GM12878 (cell line): ENCODE results near the gene ARL4D. TPM values are rescaled to one million over a fixed set of nuclear protein-coding genes. Genes with fewer than 3 reads are reported as not detected.

Experiments used
- ATAC-seq: fragments of 200-7000 bp; cut with Tn5 transposase; 3 replicates; pipeline ENCODE4 v1.9.1; 2020; ENCODE audit warnings: mild to moderate bottlenecking, moderate library complexity
- BruUV-seq: library from RNA; stranded (reverse); fragments of 400-500 nt; replicated peaks from 2 replicates; lab custom pipeline; 2021; lab: Mats Ljungman, UMichigan
- CTCF ChIA-PET: fragments of 300-600 bp; sonication (Branson Sonifier 250); formaldehyde crosslinking; extraction: SDS; loops from one replicate; lab custom pipeline; 2021; ENCODE audit warnings: inconsistent platforms; lab: Yijun Ruan, JAX
- POLR2A ChIA-PET: fragments of 350-600 bp; formaldehyde crosslinking; extraction: SDS; loops from one replicate; lab custom pipeline; 2021; ENCODE audit warnings: inconsistent platforms; lab: Charles Lee
- RAD21 ChIA-PET: fragments of 300-600 bp; sonication (Branson Sonifier 250); formaldehyde crosslinking; loops from one replicate; lab custom pipeline; 2023; ENCODE audit warnings: antibody characterized with exemption; ENCODE audit not compliant: unreplicated experiment; lab: Charles Lee
- SMC1A ChIA-PET: fragments of 300-600 bp; sonication (Branson Sonifier 250); formaldehyde crosslinking; loops from one replicate; lab custom pipeline; 2023; ENCODE audit not compliant: unreplicated experiment, uncharacterized antibody; lab: Charles Lee
- DNase-seq: peaks from one replicate; pipeline ENCODE4 v3.0.0-alpha.2; 2011; ENCODE audit warnings: low read depth, low spot score
- FAIRE-seq: peaks from 3 replicates; lab custom pipeline; 2011; peaks lifted over from hg19 to GRCh38; lab: Jason Lieb, UNC
- H2AFZ ChIP-seq: 2 replicates; pipeline ENCODE4 v1.6.0; 2011; ENCODE audit warnings: low read depth, low read length, control low read depth; ENCODE audit not compliant: control insufficient read depth
- H3K27ac ChIP-seq: 2 replicates; pipeline ENCODE4 v1.5.1; 2011; ENCODE audit warnings: control low read depth; ENCODE audit not compliant: control insufficient read depth, insufficient read depth
- H3K27me3 ChIP-seq, 2 experiments: replicated peaks in 1 of 2; 2 replicates each; pipeline versions ENCODE4 v1.6.0 to v1.6.1; 2011; ENCODE audit warnings: low read length in 1 of 2; ENCODE audit not compliant: control insufficient read depth in 2 of 2, insufficient read depth in 2 of 2
- H3K36me3 ChIP-seq, 2 experiments: 2 replicates each; pipeline ENCODE4 v1.5.1; 2011; ENCODE audit warnings: low read length in 1 of 2; ENCODE audit not compliant: control insufficient read depth in 2 of 2, insufficient read depth in 2 of 2
- H3K4me1 ChIP-seq: 2 replicates; pipeline ENCODE4 v1.6.1; 2011; ENCODE audit warnings: mild to moderate bottlenecking, low read length, moderate library complexity, mixed read lengths; ENCODE audit not compliant: control insufficient read depth, insufficient read depth
- H3K4me2 ChIP-seq: 2 replicates; pipeline ENCODE4 v1.6.0; 2011; ENCODE audit warnings: control low read depth; ENCODE audit not compliant: control insufficient read depth, insufficient read depth
- H3K4me3 ChIP-seq: fragments of 200-600 bp; sonication (generic); 2 replicates; pipeline ENCODE4 v1.5.1; 2016
- H3K79me2 ChIP-seq: 2 replicates; pipeline ENCODE4 v1.6.0; 2011; ENCODE audit warnings: low read length; ENCODE audit not compliant: control insufficient read depth, insufficient read depth
- H3K9ac ChIP-seq: 2 replicates; pipeline ENCODE4 v1.8.0; 2011; ENCODE audit warnings: low read length, control low read depth, mixed read lengths; ENCODE audit not compliant: control insufficient read depth, insufficient read depth
- H3K9me3 ChIP-seq: replicated peaks from 3 replicates; pipeline ENCODE4 v1.5.1; 2011; ENCODE audit warnings: mild to moderate bottlenecking, low read length; ENCODE audit not compliant: control insufficient read depth, insufficient read depth
- H4K20me1 ChIP-seq: 2 replicates; pipeline ENCODE4 v1.6.0; 2011; ENCODE audit not compliant: control insufficient read depth, insufficient read depth
- ATF7 ChIP-seq: fragments of 450-650 bp; IDR thresholded peaks from 2 replicates; pipeline ENCODE4 v1.6.1; 2016; ENCODE audit warnings: low read depth, mild to moderate bottlenecking
- CREB1 ChIP-seq: IDR thresholded peaks from 2 replicates; pipeline ENCODE4 v1.6.1; 2012; ENCODE audit warnings: low read depth, mild to moderate bottlenecking, inconsistent platforms
- ESRRA ChIP-seq: IDR thresholded peaks from 2 replicates; pipeline ENCODE4 v1.6.1; 2012; ENCODE audit warnings: mild to moderate bottlenecking, low read length, improper control_type of control experiment
- ETV6 ChIP-seq, 2 experiments: fragments of 450-650 bp in 1 of 2; IDR thresholded peaks in 1 of 2; conservative IDR thresholded peaks in 1 of 2; 2 replicates each; pipeline ENCODE4 v1.6.1; 2014; ENCODE audit warnings: antibody characterized with exemption in 1 of 2, borderline replicate concordance in 1 of 2, low read depth in 1 of 2, mild to moderate bottlenecking in 1 of 2, moderate library complexity in 1 of 2
- EZH2 ChIP-seq: IDR thresholded peaks from 2 replicates; pipeline ENCODE4 v1.6.1; 2012; ENCODE audit warnings: low read depth, mild to moderate bottlenecking, control low read depth, inconsistent platforms, low read length, borderline replicate concordance; ENCODE audit not compliant: control insufficient read depth
- GATAD2B ChIP-seq: fragments of 450-650 bp; conservative IDR thresholded peaks from 2 replicates; pipeline ENCODE4 v1.6.1; 2017; ENCODE audit warnings: low read depth, mild to moderate bottlenecking, moderate library complexity
- HDGF ChIP-seq: fragments of 450-650 bp; IDR thresholded peaks from 2 replicates; pipeline ENCODE4 v1.6.1; 2016; ENCODE audit warnings: antibody characterized with exemption
- MTA3 ChIP-seq: IDR thresholded peaks from 2 replicates; pipeline ENCODE4 v1.6.1; 2012; ENCODE audit warnings: low read length, inconsistent platforms, borderline replicate concordance
- NFYB ChIP-seq: IDR thresholded peaks from 2 replicates; pipeline ENCODE4 v1.6.1; 2011; ENCODE audit warnings: low read depth, mild to moderate bottlenecking, low read length, improper control_type of control experiment, moderate library complexity; ENCODE audit not compliant: insufficient read depth
- NR2C2 ChIP-seq: IDR thresholded peaks from 2 replicates; pipeline ENCODE4 v1.6.1; 2011; ENCODE audit warnings: borderline replicate concordance, low read depth; ENCODE audit not compliant: control insufficient read depth, insufficient read length
- SIX5 ChIP-seq: IDR thresholded peaks from 2 replicates; pipeline ENCODE4 v1.6.1; 2011; ENCODE audit warnings: mild to moderate bottlenecking, low read depth, low read length, moderate library complexity; ENCODE audit not compliant: severe bottlenecking
- SUPT20H ChIP-seq: IDR thresholded peaks from 2 replicates; pipeline ENCODE4 v1.6.1; 2011; ENCODE audit warnings: low read depth, mild to moderate bottlenecking, low read length, moderate library complexity, borderline replicate concordance; ENCODE audit not compliant: control insufficient read depth
- ZNF24 ChIP-seq: fragments of 450-650 bp; IDR thresholded peaks from 2 replicates; pipeline ENCODE4 v1.6.1; 2017; ENCODE audit warnings: antibody characterized with exemption, mild to moderate bottlenecking
- WGBS: methylation state at CpG from one replicate; pipeline ENCODE4 v1.1.6; 2016; ENCODE audit warnings: low lambda C conversion rate; ENCODE audit not compliant: insufficient replicate concordance, insufficient coverage; ENCODE audit errors: missing lambda C conversion rate; 5-methylcytosine and 5-hydroxymethylcytosine counted together
- in situ Hi-C: fragments of 300-500 bp; cut with MboI; formaldehyde crosslinking; loops from 9 replicates; pipeline ENCODE4 v1.14.3; 2018; ENCODE audit warnings: mixed read lengths
- intact Hi-C: fragments of 100-400 bp; cut with micrococcal nuclease; formaldehyde crosslinking; loops from one replicate; pipeline ENCODE4 v1.14.2; 2022; ENCODE audit not compliant: unreplicated experiment
- polyA plus RNA-seq, 11 experiments: library from polyadenylated mRNA; depleted of rRNA in 4 of 11; unstranded in 6 of 11; stranded (reverse) in 5 of 11; fragments of >200 nt; fragmentation: Nextera tagmentation in 4 of 11; fragmentation: Illumina TruSeq in 1 of 11; extraction: Ambion mirVana in 4 of 11; extraction: Trizol in 1 of 11; gene quantifications; 1 replicate in 1 of 11; 2 replicates in 10 of 11; pipeline versions ENCODE4 v1.2.1 to v1.2.3, GENCODE V29; 2011 to 2016; ENCODE audit warnings: inconsistent platforms in 2 of 11, missing spikeins in 2 of 11, low read depth in 1 of 11
- total RNA-seq, 4 experiments: library from RNA; depleted of rRNA in 3 of 4; stranded (reverse); fragments of >200 nt in 3 of 4; fragmentation: Illumina TruSeq in 1 of 4; extraction: Trizol in 1 of 4; gene quantifications; 2 replicates each; pipeline versions ENCODE4 v1.2.1 to v1.2.3, GENCODE V29; 2013 to 2021
- TF ChIP-seq, protein P1 (sequence below): fragments of 450-650 bp; IDR thresholded peaks from 2 replicates; pipeline ENCODE4 v1.6.1; 2016; ENCODE audit warnings: mild to moderate bottlenecking
- TF ChIP-seq, protein P2 (sequence below): IDR thresholded peaks from 2 replicates; pipeline ENCODE4 v1.6.1; 2011; ENCODE audit warnings: low read depth, low read length, improper control_type of control experiment, borderline replicate concordance
- TF ChIP-seq, protein P3 (sequence below): IDR thresholded peaks from 2 replicates; pipeline ENCODE4 v1.6.1; 2011; ENCODE audit warnings: mild to moderate bottlenecking, low read depth, low read length, moderate library complexity; ENCODE audit not compliant: insufficient replicate concordance

Gene ARL4D
- total and polyA plus RNA-seq, 10 of the 15 experiments (the other 5 are each of a cell fraction or from before 2014, with no cell fraction given) = 0.10 to 1.5 (median 0.75) TPM

DNA sequence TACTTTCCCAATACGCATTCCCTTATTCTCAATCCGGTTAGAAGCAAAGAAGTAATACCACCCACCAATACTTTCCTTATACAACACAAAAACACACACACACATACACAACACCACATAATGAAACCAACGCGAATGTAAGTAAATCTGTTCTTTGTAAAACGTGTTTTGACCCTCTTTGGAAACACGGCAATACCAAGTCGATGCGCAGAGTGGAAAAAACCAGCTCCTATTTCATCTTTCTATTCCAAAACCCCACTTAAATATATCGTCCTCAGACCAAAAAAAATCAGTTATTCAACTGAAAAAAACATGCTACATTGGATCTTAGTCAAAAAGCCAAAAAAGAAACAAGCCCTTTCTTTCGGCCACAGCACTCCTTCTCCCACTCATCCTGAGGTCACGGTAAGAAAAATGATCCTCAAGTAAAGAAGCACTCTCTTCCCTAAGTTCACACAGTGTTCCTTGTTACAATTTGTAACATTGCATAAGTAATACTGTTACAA lies 31.0 kb upstream of the ARL4D start (continued):
- TF ChIP-seq ETV6 (conservative IDR thresholded peaks at IDR 0.05 in 1 of 2, IDR thresholded peaks at IDR 0.05 in 1 of 2; ENCODE audit: borderline replicate concordance in 1 of 2, low read depth in 1 of 2) (peak in 1 of 2 experiments; percentile 80; a peak in 1 of 4 replicates), NFYB (no peak)

DNA sequence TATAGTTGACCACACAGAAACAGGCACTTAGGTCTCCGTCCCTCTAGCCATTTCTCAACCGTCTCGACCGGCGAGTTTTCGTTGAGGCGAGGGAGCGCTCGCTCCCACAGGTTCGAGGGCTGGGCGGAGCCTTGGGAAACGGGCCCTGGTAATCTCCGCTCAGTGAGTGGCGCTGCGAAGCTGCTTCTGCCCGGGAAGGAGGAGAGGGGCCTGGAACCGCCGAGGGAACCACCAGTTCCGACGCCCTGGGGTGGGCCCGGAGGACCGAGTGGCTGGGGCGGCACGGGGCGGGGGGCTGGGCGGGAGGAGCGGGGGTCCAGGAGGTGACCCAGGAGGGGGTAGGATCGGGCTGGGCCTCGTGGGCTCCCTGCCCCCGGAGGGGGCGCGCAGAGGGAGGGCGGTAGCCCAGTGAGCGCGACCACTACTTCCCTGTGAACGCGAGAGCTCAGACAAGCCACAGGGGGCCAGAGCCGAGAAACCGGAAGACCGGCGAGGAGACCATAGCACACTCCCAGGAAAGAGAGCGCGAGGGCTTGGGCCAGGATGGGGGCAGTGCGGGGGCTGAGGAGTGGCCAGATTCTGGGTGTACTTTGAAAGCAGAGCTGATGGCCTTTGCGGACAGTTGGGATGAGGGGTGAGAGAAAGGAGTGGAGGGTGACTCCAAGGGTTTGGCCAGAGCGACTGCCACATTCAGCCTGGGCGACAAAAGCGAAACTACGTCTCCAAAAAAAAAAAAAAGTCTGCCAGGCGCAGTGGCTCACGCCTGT lies 29.9 kb upstream of the ARL4D start:
- H3K36me3 ChIP-seq = no peaks in the 10 kb centered on the region
- no peaks in the 10 kb centered on the region for H3K9me3 ChIP-seq
- no peaks in the 10 kb centered on the region for H3K27me3 ChIP-seq
- peak overlapping the region; percentile 94 for H3K4me2 ChIP-seq
- WGBS = 2% methylated on average over 49 of the region's 51 CpGs
- DNase-seq (no peak), ATAC-seq (peak; percentile 57), FAIRE-seq (no peak)
- peak overlapping the region; percentile 62; the same call in 1 of the 2 replicates for H3K4me3 ChIP-seq
- SMC1A ChIA-PET = interaction anchor here (0.8 to 3.3 kb wide), 6 partner anchors 19 to 117 kb away, joined by 3 to 23 read pairs (median 12); partner anchors contain the start of gene DHX8
- in situ Hi-C loops = loop anchor here (25.0 kb wide), 1 partner anchor 1682 kb away; the partner anchor contains the start of gene EIF1
- H4K20me1 ChIP-seq = no peaks in the 10 kb centered on the region
- intact Hi-C loops = loop anchor here (1.0 kb wide), 2 partner anchors 19 to 114 kb away; partner anchors contain the start of gene DHX8
- H3K79me2 ChIP-seq = peaks cover 4% of the 10 kb centered on the region; the same call in 1 of the 2 replicates
- POLR2A ChIA-PET = interaction anchor here (0.6 to 3.7 kb wide), 7 partner anchors 8 to 814 kb away, joined by 3 to 49 read pairs (median 9); partner anchors contain the start of gene DHX8
- H2AFZ ChIP-seq = peak overlapping the region; percentile 98
- RAD21 ChIA-PET = interaction anchor here (1.0 to 3.6 kb wide), 7 partner anchors 8 to 301 kb away, joined by 3 to 43 read pairs (median 5); partner anchors contain the start of gene DHX8
- no TSS peak for BruUV-seq
- H3K27ac ChIP-seq = peak overlapping the region; percentile 99
- peaks cover 52% of the 10 kb centered on the region for H3K4me1 ChIP-seq
- peak overlapping the region; percentile 90 for H3K9ac ChIP-seq
- CTCF ChIA-PET = interaction anchor here (0.9 to 4.7 kb wide), 7 partner anchors 18 to 305 kb away, joined by 3 to 52 read pairs (median 15); partner anchors contain the start of gene DHX8
- TF ChIP-seq ESRRA (no peak), NR2C2 (no peak), GATAD2B (no peak), HDGF (0 out of 2 replicates have a peak, but pooled peaks have one; percentile 10), SUPT20H (no peak), CREB1 (no peak), ATF7 (no peak), MTA3 (no peak), EZH2 (no peak), ZNF24 (no peak), SIX5 (no peak)
- TF ChIP-seq, protein P1, sequence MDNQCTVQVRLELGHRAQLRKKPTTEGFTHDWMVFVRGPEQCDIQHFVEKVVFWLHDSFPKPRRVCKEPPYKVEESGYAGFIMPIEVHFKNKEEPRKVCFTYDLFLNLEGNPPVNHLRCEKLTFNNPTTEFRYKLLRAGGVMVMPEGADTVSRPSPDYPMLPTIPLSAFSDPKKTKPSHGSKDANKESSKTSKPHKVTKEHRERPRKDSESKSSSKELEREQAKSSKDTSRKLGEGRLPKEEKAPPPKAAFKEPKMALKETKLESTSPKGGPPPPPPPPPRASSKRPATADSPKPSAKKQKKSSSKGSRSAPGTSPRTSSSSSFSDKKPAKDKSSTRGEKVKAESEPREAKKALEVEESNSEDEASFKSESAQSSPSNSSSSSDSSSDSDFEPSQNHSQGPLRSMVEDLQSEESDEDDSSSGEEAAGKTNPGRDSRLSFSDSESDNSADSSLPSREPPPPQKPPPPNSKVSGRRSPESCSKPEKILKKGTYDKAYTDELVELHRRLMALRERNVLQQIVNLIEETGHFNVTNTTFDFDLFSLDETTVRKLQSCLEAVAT = peak; percentile 94
- TF ChIP-seq, protein P2, sequence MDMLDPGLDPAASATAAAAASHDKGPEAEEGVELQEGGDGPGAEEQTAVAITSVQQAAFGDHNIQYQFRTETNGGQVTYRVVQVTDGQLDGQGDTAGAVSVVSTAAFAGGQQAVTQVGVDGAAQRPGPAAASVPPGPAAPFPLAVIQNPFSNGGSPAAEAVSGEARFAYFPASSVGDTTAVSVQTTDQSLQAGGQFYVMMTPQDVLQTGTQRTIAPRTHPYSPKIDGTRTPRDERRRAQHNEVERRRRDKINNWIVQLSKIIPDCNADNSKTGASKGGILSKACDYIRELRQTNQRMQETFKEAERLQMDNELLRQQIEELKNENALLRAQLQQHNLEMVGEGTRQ = no peak
- TF ChIP-seq, protein P3, sequence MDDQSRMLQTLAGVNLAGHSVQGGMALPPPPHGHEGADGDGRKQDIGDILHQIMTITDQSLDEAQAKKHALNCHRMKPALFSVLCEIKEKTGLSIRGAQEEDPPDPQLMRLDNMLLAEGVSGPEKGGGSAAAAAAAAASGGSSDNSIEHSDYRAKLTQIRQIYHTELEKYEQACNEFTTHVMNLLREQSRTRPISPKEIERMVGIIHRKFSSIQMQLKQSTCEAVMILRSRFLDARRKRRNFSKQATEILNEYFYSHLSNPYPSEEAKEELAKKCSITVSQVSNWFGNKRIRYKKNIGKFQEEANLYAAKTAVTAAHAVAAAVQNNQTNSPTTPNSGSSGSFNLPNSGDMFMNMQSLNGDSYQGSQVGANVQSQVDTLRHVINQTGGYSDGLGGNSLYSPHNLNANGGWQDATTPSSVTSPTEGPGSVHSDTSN = no peak
